ENCODE results near the gene ANKHD1. TPM values are rescaled to one million over a fixed set of nuclear protein-coding genes. Genes with fewer than 3 reads are reported as not detected.

Gene ANKHD1
- total and polyA plus RNA-seq, 4 donors, result 33.2 to 116 (median 60.1) TPM

Small RNA genes within 50 kb of the gene (small RNA-seq; reads per million reads assigned to genes)
- gene RF00279, result 0.07 reads per million
- gene RF00443, result not detected
- not detected for gene RNU4-14P

Other genes starting within 250 kb of the ANKHD1 start
- 10 to 100 TPM in 1 of 2 donors, 1 to 10 TPM in 1; 8.1 to 15.6 TPM for gene CYSTM1, start 226.6 kb upstream of the ANKHD1 start, total RNA-seq
- 10 to 100 TPM; 31.1 to 45.7 TPM for gene CYSTM1, start 226.6 kb upstream of the ANKHD1 start, polyA plus RNA-seq
- gene PFDN1, start 98.7 kb upstream of the ANKHD1 start, total RNA-seq, result 10 to 100 TPM; 14.0 to 21.8 TPM
- gene PFDN1, start 98.7 kb upstream of the ANKHD1 start, polyA plus RNA-seq, result 10 to 100 TPM; 19.6 to 30.8 TPM
- 1 to 10 TPM in 1 of 2 donors, under 1 TPM in 1; 0.65 to 1.0 TPM for gene HBEGF, start 55.2 kb upstream of the ANKHD1 start, total RNA-seq
- under 1 TPM; 0.60 to 0.90 TPM for gene HBEGF, start 55.2 kb upstream of the ANKHD1 start, polyA plus RNA-seq
- gene SLC4A9, start 41.6 kb upstream of the ANKHD1 start, total RNA-seq, result not detected
- not detected for gene SLC4A9, start 41.6 kb upstream of the ANKHD1 start, polyA plus RNA-seq
- gene EIF4EBP3, start 145.8 kb downstream of the ANKHD1 start, total RNA-seq, result 1 to 10 TPM; 1.4 to 1.5 TPM
- 10 to 100 TPM; 14.6 to 55.8 TPM for gene EIF4EBP3, start 145.8 kb downstream of the ANKHD1 start, polyA plus RNA-seq
- gene SRA1, start 155.6 kb downstream of the ANKHD1 start, total RNA-seq, result 10 to 100 TPM; 12.9 to 18.7 TPM
- 10 to 100 TPM; 20.9 to 41.1 TPM for gene SRA1, start 155.6 kb downstream of the ANKHD1 start, polyA plus RNA-seq
- gene APBB3, start 162.8 kb downstream of the ANKHD1 start, total RNA-seq, result 10 to 100 TPM in 1 of 2 donors, 1 to 10 TPM in 1; 4.6 to 29.1 TPM
- 10 to 100 TPM; 10.1 to 40.5 TPM for gene APBB3, start 162.8 kb downstream of the ANKHD1 start, polyA plus RNA-seq
- 10 to 100 TPM; 17.5 to 31.5 TPM for gene SLC35A4, start 163.0 kb downstream of the ANKHD1 start, total RNA-seq
- gene SLC35A4, start 163.0 kb downstream of the ANKHD1 start, polyA plus RNA-seq, result 10 to 100 TPM; 21.7 to 37.0 TPM
- gene CD14, start 231.3 kb downstream of the ANKHD1 start, total RNA-seq, result 100 to 1,000 TPM in 1 of 2 donors, 10 to 100 TPM in 1; 61.0 to 297 TPM
- 100 to 1,000 TPM; 277 to 343 TPM for gene CD14, start 231.3 kb downstream of the ANKHD1 start, polyA plus RNA-seq
- gene TMCO6, start 237.6 kb downstream of the ANKHD1 start, total RNA-seq, result 10 to 100 TPM; 14.1 to 55.9 TPM
- gene TMCO6, start 237.6 kb downstream of the ANKHD1 start, polyA plus RNA-seq, result 10 to 100 TPM; 12.6 to 23.3 TPM
- 10 to 100 TPM; 23.3 to 44.3 TPM for gene NDUFA2, start 245.8 kb downstream of the ANKHD1 start, total RNA-seq
- gene NDUFA2, start 245.8 kb downstream of the ANKHD1 start, polyA plus RNA-seq, result 100 to 1,000 TPM in 1 of 2 donors, 10 to 100 TPM in 1; 91.3 to 160 TPM
- 10 to 100 TPM; 42.5 to 45.7 TPM for gene IK, start 246.0 kb downstream of the ANKHD1 start, total RNA-seq
- gene IK, start 246.0 kb downstream of the ANKHD1 start, polyA plus RNA-seq, result 10 to 100 TPM; 30.8 to 41.8 TPM